Endodermal cell (in vitro differentiated cells): ENCODE results near the gene SCUBE3. TPM values are rescaled to one million over a fixed set of nuclear protein-coding genes. Genes with fewer than 3 reads are reported as not detected.

Experiments used
- DNase-seq: peaks from one replicate; pipeline ENCODE4 v3.0.0-alpha.2; 2017
- H3K27ac ChIP-seq: 2 replicates; pipeline ENCODE4 v1.5.1; 2013; ENCODE audit warnings: mild to moderate bottlenecking, low read depth, low read length, moderate library complexity
- H3K27me3 ChIP-seq: 2 replicates; pipeline ENCODE4 v1.6.1; 2013; ENCODE audit warnings: mild to moderate bottlenecking, low read length, moderate library complexity; ENCODE audit not compliant: insufficient read depth, control insufficient read depth, poor library complexity, severe bottlenecking
- H3K36me3 ChIP-seq: 2 replicates; pipeline ENCODE4 v1.7.0; 2013; ENCODE audit warnings: mild to moderate bottlenecking, low read length, moderate library complexity; ENCODE audit not compliant: control insufficient read depth, insufficient read depth
- H3K4me1 ChIP-seq: one replicate; pipeline ENCODE4 v1.7.0; 2013; ENCODE audit warnings: low read length; ENCODE audit not compliant: control insufficient read depth, insufficient read depth
- H3K4me3 ChIP-seq: 2 replicates; pipeline ENCODE4 v1.5.1; 2013; ENCODE audit warnings: mild to moderate bottlenecking, low read length, moderate library complexity
- H3K9ac ChIP-seq: 2 replicates; pipeline ENCODE4 v1.6.1; 2013; ENCODE audit warnings: mild to moderate bottlenecking, low read length, moderate library complexity; ENCODE audit not compliant: poor library complexity, severe bottlenecking; ENCODE audit errors: extremely low read depth
- H3K9me3 ChIP-seq: 2 replicates; pipeline ENCODE4 v1.6.1; 2013; ENCODE audit warnings: mild to moderate bottlenecking, low read length, moderate library complexity; ENCODE audit not compliant: control insufficient read depth
- H3K27ac Mint-ChIP-seq: 2 replicates; pipeline ENCODE4 v1.8.0; 2020; ENCODE audit warnings: mixed read lengths
- H3K27me3 Mint-ChIP-seq: 2 replicates; pipeline ENCODE4 v1.8.0; 2021; ENCODE audit warnings: mild to moderate bottlenecking, mixed read lengths; ENCODE audit not compliant: insufficient read depth
- H3K36me3 Mint-ChIP-seq: 2 replicates; pipeline ENCODE4 v1.8.0; 2020; ENCODE audit warnings: low read depth, mixed read lengths
- H3K4me1 Mint-ChIP-seq: 2 replicates; pipeline ENCODE4 v1.8.0; 2020; ENCODE audit warnings: mixed read lengths
- H3K4me3 Mint-ChIP-seq: 2 replicates; pipeline ENCODE4 v1.8.0; 2020; ENCODE audit warnings: mild to moderate bottlenecking, moderate library complexity, mixed read lengths
- H3K9me3 Mint-ChIP-seq: 2 replicates; pipeline ENCODE4 v1.8.0; 2020; ENCODE audit warnings: mild to moderate bottlenecking, mixed read lengths
- WGBS, 2 experiments: methylation state at CpG; one replicate each; pipeline versions ENCODE4 v1.1.5 to v1.1.7; 2013; ENCODE audit warnings: missing lambda C conversion rate in 2 of 2, mixed read lengths in 1 of 2; ENCODE audit not compliant: insufficient coverage in 1 of 2, insufficient read length in 1 of 2; 5-methylcytosine and 5-hydroxymethylcytosine counted together
- total RNA-seq, 2 donors: library from RNA; stranded (reverse); fragmentation: NEBNext Ultra II Directional in 1 of 2; extraction: Animal tissue kit (Norgen Biotek cat#: 25700) in 1 of 2; gene quantifications; 2 replicates in 1 of 2; 3 replicates in 1 of 2; pipeline ENCODE4 v1.2.1, GENCODE V29; 2021
- TF ChIP-seq, protein P1 (sequence below): fragments of 200-600 bp; sonication (generic); conservative IDR thresholded peaks from 2 replicates; pipeline ENCODE4 v1.5.0; 2021; ENCODE audit warnings: antibody characterized with exemption, mild to moderate bottlenecking

The SCUBE3 gene
- total RNA-seq, 2 donors from 2014 or later = 0.27 to 0.86 TPM

DNA sequence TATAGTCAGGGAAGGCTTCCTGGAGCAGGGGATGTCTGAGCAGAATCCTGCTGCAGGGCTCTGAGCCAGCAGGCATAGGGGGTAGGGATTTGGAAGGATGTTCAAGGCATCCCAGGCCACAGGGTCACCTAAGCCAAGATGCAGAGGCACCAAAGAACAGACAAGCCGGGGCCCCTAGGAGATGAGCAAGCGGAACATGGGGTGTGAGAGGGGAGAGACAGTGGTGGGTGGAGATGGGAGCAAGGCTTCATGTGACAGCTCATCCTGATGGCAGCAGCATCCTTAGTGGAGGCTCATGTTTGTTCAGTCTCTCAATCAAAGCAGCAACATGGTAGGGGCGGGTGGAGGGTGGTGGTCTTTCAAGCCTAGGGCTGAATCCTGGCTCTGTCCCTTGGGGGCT lies 42.9 kb upstream of the SCUBE3 start:
- Histone ChIP-seq H3K27ac (no peak overlapping the region), H3K36me3 (no peaks in the 10 kb centered on the region), H3K9me3 (no peaks in the 10 kb centered on the region), H3K4me1 (peaks cover 2% of the 10 kb centered on the region), H3K4me3 (no peak overlapping the region), H3K27me3 (no peaks in the 10 kb centered on the region), H3K9ac (no peak overlapping the region)
- peak; percentile 33 for DNase-seq
- Mint-ChIP-seq H3K36me3 (no peaks in the 10 kb centered on the region), H3K27ac (no peak overlapping the region), H3K9me3 (peaks cover 5% of the 10 kb centered on the region), H3K4me1 (peaks cover 18% of the 10 kb centered on the region), H3K4me3 (no peak overlapping the region), H3K27me3 (peaks cover 25% of the 10 kb centered on the region)
- 94% methylated on average over 3 of the region's 3 CpGs; no CpG with 5 or more reads in 1 of the 2 experiments for WGBS, 2 experiments
- TF ChIP-seq, protein P1, sequence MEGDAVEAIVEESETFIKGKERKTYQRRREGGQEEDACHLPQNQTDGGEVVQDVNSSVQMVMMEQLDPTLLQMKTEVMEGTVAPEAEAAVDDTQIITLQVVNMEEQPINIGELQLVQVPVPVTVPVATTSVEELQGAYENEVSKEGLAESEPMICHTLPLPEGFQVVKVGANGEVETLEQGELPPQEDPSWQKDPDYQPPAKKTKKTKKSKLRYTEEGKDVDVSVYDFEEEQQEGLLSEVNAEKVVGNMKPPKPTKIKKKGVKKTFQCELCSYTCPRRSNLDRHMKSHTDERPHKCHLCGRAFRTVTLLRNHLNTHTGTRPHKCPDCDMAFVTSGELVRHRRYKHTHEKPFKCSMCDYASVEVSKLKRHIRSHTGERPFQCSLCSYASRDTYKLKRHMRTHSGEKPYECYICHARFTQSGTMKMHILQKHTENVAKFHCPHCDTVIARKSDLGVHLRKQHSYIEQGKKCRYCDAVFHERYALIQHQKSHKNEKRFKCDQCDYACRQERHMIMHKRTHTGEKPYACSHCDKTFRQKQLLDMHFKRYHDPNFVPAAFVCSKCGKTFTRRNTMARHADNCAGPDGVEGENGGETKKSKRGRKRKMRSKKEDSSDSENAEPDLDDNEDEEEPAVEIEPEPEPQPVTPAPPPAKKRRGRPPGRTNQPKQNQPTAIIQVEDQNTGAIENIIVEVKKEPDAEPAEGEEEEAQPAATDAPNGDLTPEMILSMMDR = no peak

DNA sequence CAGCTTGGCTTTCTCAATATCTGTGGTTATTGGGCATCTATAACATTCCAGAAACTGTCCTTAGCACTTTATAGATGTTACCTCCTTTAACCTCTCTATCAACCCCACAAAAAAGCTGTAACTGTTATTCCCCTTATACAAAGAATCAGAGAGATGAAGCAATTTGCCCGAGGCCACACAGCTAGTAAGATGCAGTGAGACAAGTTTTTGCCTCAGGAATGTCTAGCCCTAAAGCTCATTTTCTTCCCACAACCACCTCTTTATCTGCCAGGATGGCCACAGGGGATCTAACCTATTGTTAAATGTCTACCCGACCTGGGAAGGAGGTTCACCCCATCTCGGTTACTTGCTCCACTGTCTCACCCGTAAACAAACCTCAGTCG lies 40.7 kb upstream of the SCUBE3 start:
- no peak overlapping the region for H3K27ac ChIP-seq
- peaks cover 27% of the 10 kb centered on the region for H3K27me3 Mint-ChIP-seq
- TF ChIP-seq, protein P1 = no peak
- peaks cover 5% of the 10 kb centered on the region for H3K9me3 Mint-ChIP-seq
- no peak for DNase-seq
- peaks cover 5% of the 10 kb centered on the region for H3K27me3 ChIP-seq
- no peak overlapping the region for H3K4me3 ChIP-seq
- H3K36me3 ChIP-seq = no peaks in the 10 kb centered on the region
- H3K4me1 ChIP-seq = no peaks in the 10 kb centered on the region
- peaks cover 11% of the 10 kb centered on the region for H3K4me1 Mint-ChIP-seq
- WGBS, 2 experiments = 57 to 81% methylated on average over 3 to 5 of the region's 5 CpGs
- no peak overlapping the region for H3K4me3 Mint-ChIP-seq
- H3K36me3 Mint-ChIP-seq = no peaks in the 10 kb centered on the region
- no peak overlapping the region for H3K27ac Mint-ChIP-seq
- no peaks in the 10 kb centered on the region for H3K9me3 ChIP-seq
- H3K9ac ChIP-seq = no peak overlapping the region

DNA sequence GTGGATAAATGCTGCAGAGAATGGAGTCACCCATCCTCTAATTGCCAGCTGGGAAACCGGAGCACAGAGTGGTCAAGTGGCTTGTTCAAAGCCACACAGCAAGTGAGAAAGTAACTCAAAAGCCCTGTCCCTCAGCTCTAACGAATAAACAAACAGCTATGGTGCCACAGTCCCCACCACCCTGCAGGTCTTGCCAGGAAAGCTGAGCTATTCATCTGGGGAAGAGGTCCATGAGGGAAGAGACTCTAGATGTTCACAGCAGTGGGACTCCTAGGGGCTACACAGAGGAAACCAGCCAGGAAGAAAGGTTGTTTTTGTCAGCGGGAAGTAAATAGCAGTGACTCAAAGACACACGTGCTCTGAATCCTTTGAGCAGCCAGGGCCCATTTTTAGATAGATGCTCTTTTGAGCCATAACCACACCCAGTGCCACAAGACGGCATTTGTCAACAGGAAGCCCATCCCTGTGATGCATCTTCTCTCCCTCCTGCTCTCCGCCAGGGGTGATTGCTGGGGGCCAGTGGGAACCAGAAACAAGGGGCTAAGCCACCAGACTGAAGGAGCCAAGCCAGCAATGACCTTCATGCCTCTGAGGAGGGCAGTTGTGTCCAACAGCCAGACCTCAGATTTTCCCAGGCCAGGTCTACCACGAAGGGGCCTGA lies 40.2 kb upstream of the SCUBE3 start:
- peaks cover 5% of the 10 kb centered on the region for H3K9me3 Mint-ChIP-seq
- H3K27me3 ChIP-seq = peaks cover 11% of the 10 kb centered on the region
- H3K4me1 Mint-ChIP-seq = peaks cover 12% of the 10 kb centered on the region
- peak overlapping the region; percentile 22 for H3K27ac Mint-ChIP-seq
- H3K4me3 ChIP-seq = no peak overlapping the region
- DNase-seq = peak; percentile 45
- H3K9me3 ChIP-seq = no peaks in the 10 kb centered on the region
- H3K36me3 Mint-ChIP-seq = no peaks in the 10 kb centered on the region
- TF ChIP-seq, protein P1 = peak; percentile 42
- 73 to 79% methylated on average over 4 to 7 of the region's 7 CpGs for WGBS, 2 experiments
- H3K27me3 Mint-ChIP-seq = peaks cover 27% of the 10 kb centered on the region
- no peaks in the 10 kb centered on the region for H3K4me1 ChIP-seq
- H3K4me3 Mint-ChIP-seq = no peak overlapping the region
- no peak overlapping the region for H3K9ac ChIP-seq
- no peak overlapping the region for H3K27ac ChIP-seq
- no peaks in the 10 kb centered on the region for H3K36me3 ChIP-seq
